Right atrium auricular region (tissue), 2 donors: ENCODE results near the gene NANOGP8. TPM values are rescaled to one million over a fixed set of nuclear protein-coding genes. Genes with fewer than 3 reads are reported as not detected.

ENCODE experiments used
- DNase-seq: peaks from one replicate; pipeline ENCODE4 v3.0.0-alpha.2; 2019; ENCODE audit warnings: low spot score
- H3K27ac ChIP-seq, 2 donors: fragments of 200-600 bp; sonication (generic); 1 replicate in 1 of 2; 2 replicates in 1 of 2; pipeline ENCODE4 v1.5.1; 2016 to 2019
- H3K27me3 ChIP-seq, 2 donors: fragments of 200-600 bp; sonication (generic); one replicate each; pipeline versions ENCODE4 v1.5.1 to v1.6.0; 2017 to 2019
- H3K36me3 ChIP-seq: fragments of 200-600 bp; sonication (generic); one replicate; pipeline ENCODE4 v1.5.1; 2016
- H3K4me1 ChIP-seq, 2 donors: fragments of 200-600 bp; sonication (generic); one replicate each; pipeline versions ENCODE4 v1.5.1 to v1.6.0; 2017 to 2019
- H3K4me3 ChIP-seq, 2 donors: fragments of 200-600 bp; sonication (generic); 1 replicate in 1 of 2; 2 replicates in 1 of 2; pipeline ENCODE4 v1.5.1; 2017 to 2019; ENCODE audit warnings: mild to moderate bottlenecking in 1 of 2, moderate library complexity in 1 of 2
- H3K9me3 ChIP-seq, 2 donors: fragments of 200-600 bp; sonication (generic); one replicate each; pipeline ENCODE4 v1.5.1; 2019
- CTCF ChIP-seq, 2 donors: fragments of 200-600 bp; sonication (generic); IDR thresholded peaks; one replicate each; pipeline ENCODE4 v1.5.1; 2019; ENCODE audit warnings: antibody characterized with exemption in 2 of 2
- total RNA-seq, 2 donors: library from RNA; depleted of rRNA; stranded (reverse); fragments of >200 nt; gene quantifications; one replicate each; pipeline ENCODE4 v1.1.0, GENCODE V29; 2016

Gene NANOGP8
- total RNA-seq, 2 donors from 2014 or later, result 0.39 TPM; not detected in 1

GRCh38 chr15:35123743-35124142 lies 38.6 kb upstream of the NANOGP8 start:
- Histone ChIP-seq H3K4me1 (no peaks in the 10 kb centered on the region), H3K27me3 (no peaks in the 10 kb centered on the region), H3K36me3 (no peaks in the 10 kb centered on the region), H3K4me3 (no peak overlapping the region), H3K27ac (no peak overlapping the region), H3K9me3 (no peaks in the 10 kb centered on the region)
- TF ChIP-seq CTCF (IDR thresholded peaks at IDR 0.05), result no peak
- no peak for DNase-seq

GRCh38 chr15:35121611-35122359 lies 36.7 kb upstream of the NANOGP8 start:
- Histone ChIP-seq H3K27me3 (no peaks in the 10 kb centered on the region), H3K4me1 (no peaks in the 10 kb centered on the region), H3K27ac (no peak overlapping the region), H3K4me3 (no peak overlapping the region), H3K36me3 (no peaks in the 10 kb centered on the region), H3K9me3 (no peaks in the 10 kb centered on the region)
- no peak for DNase-seq
- TF ChIP-seq CTCF (IDR thresholded peaks at IDR 0.05), result no peak

DNA sequence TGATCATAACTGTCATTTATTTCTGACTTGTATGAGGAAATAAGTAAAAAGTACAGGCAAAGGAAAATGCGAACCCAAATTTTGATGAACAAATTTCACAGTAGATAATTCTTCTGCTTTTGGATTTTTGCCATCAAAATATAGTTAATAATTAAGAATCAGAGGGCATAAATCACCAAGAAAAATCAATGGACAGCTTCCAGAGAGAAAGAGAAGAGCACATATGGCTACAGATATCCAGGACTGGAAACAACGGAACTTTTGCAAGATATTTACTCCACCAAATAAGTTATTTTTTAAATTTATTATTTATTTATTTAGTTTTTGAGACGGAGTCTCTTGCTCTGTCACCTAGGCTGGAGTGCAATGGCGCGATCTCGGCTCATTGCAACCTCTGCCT lies 35.1 kb upstream of the NANOGP8 start:
- Histone ChIP-seq H3K27ac (no peak overlapping the region), H3K4me3 (no peak overlapping the region), H3K4me1 (no peaks in the 10 kb centered on the region), H3K27me3 (no peaks in the 10 kb centered on the region), H3K36me3 (no peaks in the 10 kb centered on the region), H3K9me3 (no peaks in the 10 kb centered on the region)
- no peak for DNase-seq
- TF ChIP-seq CTCF (IDR thresholded peaks at IDR 0.05), result no peak

- Histone ChIP-seq H3K4me1 (no peaks in the 10 kb centered on the region), H3K27me3 (no peaks in the 10 kb centered on the region), H3K36me3 (no peaks in the 10 kb centered on the region), H3K27ac (no peak overlapping the region), H3K9me3 (no peaks in the 10 kb centered on the region), H3K4me3 (no peak overlapping the region)
- no peak for TF ChIP-seq CTCF (IDR thresholded peaks at IDR 0.05)
- no peak for DNase-seq
Measured at GRCh38 chr15:35118960-35119359, 33.9 kb upstream of the NANOGP8 start.

- no peak for DNase-seq
- no peaks in the 10 kb centered on the region for H3K4me1 ChIP-seq
Measured at GRCh38 chr15:35117543-35118265, 32.6 kb upstream of the NANOGP8 start.

More at GRCh38 chr15:35117543-35118265, 32.6 kb upstream of the NANOGP8 start:
- Histone ChIP-seq H3K4me3 (no peak overlapping the region), H3K36me3 (no peaks in the 10 kb centered on the region), H3K27me3 (no peaks in the 10 kb centered on the region), H3K27ac (no peak overlapping the region), H3K9me3 (no peaks in the 10 kb centered on the region)
- no peak for TF ChIP-seq CTCF (IDR thresholded peaks at IDR 0.05)
